Measurements from ENCODE around the gene CFL1.
A peak's percentile ranks its signal among the peaks of the same experiment; 100 is the strongest.

Gene CFL1

DNA sequence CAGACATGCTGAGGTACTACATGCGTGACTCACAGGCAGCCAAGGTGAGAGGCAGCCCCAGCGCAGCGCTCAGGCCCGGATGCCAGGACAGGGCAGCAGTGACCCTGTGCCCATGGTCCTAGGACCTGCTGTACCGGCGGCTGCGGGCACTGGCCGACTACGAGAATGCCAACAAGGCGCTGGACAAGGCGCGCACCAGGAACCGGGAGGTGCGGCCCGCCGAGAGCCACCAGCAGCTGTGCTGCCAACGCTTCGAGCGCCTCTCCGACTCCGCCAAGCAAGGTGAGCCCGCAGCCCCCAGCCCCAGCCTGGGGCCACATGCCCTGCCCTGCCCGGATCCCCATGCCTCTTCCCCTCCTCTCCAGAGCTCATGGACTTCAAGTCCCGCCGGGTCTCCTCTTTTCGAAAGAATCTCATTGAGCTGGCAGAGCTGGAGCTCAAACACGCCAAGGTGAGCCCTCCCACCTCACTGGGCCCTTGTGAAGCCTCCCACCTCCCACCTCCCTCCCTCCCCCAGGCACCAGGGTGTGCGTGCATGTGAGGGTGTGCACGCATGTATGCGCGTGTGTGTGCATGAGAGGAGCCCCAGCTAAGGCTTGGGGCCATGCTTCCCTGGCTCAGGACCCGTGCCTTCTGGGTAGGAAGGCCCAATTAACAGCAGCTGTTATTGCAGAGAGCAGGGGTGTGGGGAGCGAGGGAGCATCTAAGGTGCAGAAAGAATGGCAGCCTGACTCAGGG is 5.3 kb downstream of the CFL1 start:
- H3K4me3 ChIP-seq (ENCODE audit: low read depth, low read length), result no peak overlapping the region
- H3K27me3 ChIP-seq, result no peaks in the 10 kb centered on the region
- H3K36me3 ChIP-seq, result peaks cover 55% of the 10 kb centered on the region
- H3K4me1 ChIP-seq, result no peaks in the 10 kb centered on the region
- TF ChIP-seq, protein P1, sequence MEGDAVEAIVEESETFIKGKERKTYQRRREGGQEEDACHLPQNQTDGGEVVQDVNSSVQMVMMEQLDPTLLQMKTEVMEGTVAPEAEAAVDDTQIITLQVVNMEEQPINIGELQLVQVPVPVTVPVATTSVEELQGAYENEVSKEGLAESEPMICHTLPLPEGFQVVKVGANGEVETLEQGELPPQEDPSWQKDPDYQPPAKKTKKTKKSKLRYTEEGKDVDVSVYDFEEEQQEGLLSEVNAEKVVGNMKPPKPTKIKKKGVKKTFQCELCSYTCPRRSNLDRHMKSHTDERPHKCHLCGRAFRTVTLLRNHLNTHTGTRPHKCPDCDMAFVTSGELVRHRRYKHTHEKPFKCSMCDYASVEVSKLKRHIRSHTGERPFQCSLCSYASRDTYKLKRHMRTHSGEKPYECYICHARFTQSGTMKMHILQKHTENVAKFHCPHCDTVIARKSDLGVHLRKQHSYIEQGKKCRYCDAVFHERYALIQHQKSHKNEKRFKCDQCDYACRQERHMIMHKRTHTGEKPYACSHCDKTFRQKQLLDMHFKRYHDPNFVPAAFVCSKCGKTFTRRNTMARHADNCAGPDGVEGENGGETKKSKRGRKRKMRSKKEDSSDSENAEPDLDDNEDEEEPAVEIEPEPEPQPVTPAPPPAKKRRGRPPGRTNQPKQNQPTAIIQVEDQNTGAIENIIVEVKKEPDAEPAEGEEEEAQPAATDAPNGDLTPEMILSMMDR (IDR thresholded peaks at IDR 0.05; ENCODE audit: low read depth, low read length), result no peak
- H3K9me3 ChIP-seq, result no peaks in the 10 kb centered on the region
- DNase-seq, result no peak

DNA sequence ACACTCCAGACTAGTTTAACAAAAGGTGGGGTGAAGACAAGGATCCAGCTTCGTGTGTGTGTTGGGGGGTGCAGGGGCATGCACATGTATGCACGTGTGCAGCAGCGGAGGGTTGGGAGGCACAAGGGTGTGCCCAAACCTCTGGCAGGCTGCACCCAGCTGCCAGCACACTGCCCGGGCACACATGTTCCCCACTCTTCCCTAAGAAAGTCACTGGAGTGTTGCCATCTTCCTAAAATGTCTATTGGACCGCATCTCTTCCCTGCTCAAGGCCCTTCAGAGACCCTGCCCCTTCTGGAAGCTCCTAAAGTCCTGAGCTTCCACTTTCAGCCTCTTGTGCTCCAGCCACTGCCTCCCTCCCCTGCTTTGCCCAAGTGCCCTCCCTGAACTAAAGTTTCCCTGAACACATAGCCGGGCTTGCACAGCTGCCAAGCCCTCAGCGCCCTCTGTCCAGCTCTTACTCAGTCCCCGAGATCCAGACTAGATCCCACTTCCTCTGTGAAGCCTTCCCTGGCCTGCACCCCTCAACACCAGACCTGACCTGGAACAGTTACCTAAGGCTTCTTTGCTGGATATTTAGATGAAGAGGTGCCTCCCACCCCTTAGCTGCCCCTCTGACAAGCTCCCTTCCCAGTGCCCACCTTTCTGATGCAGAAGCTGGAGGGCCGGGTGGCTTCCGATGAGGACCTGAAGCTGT is 6.0 kb downstream of the CFL1 start:
- Histone ChIP-seq H3K27me3 (no peaks in the 10 kb centered on the region), H3K36me3 (peaks cover 50% of the 10 kb centered on the region), H3K4me3 (ENCODE audit: low read depth, low read length) (no peak overlapping the region), H3K4me1 (no peaks in the 10 kb centered on the region), H3K9me3 (no peaks in the 10 kb centered on the region)
- no peak for DNase-seq
- TF ChIP-seq, protein P1 (IDR thresholded peaks at IDR 0.05; ENCODE audit: low read depth, low read length), result no peak

DNA sequence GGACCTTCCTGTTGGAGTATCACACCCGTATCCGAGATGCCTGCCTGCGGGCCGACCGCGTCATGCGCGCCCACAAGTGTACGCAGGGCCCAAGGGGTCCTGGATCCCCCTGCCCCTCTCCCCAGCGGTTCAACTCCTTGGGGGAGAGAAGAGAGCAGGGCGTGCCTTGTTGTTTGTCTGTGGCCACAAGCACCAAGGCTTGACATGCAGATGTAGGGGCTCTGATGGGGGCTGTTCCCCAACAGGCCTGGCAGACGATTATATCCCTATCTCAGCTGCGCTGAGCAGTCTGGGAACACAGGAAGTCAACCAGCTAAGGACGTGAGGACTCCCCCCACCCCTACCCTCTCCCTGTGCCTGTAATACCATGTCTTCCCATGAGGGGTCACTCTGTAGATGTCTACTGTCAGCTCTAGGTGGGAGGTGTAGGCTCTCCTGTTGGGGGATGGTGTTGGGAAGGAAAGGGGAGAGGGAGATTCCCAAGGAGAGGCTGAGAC is 6.8 kb downstream of the CFL1 start:
- H3K36me3 ChIP-seq, result peaks cover 41% of the 10 kb centered on the region

DNA sequence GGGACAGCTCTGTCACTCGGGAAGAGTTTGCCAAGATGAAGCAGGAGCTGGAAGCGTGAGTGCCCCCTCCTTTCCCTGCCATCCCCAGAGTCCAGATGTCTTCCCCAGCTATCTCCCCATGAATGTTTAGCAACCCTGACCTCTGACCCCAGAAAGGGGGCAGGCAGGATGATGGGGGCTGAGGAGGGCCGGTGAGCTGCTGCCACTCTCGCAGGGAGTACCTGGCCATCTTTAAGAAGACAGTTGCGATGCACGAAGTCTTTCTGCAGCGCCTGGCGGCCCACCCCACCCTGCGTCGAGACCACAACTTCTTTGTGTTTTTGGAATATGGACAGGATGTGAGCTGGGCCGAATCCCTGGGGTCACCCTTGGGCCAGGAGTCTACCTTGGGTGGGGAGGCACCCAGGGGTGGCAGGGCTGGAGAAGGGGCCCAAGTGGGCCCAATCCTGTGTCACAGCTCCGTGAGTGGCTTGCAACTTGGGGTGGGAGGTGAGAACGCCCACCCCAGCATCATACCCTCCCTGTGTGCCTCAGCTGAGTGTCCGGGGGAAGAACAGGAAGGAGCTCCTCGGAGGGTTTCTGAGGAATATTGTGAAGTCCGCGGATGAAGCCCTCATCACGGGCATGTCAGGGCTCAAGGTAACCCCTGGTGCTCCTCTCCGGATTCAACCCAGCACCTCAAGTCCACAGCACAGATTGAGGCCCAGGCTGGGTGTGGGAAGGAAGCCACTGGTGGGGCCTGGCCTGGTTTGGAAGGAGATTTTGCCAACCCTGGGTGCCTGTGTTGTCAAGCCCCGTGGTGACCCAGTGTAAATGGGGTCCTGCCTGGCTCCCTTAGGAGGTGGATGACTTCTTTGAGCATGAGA is 7.5 kb downstream of the CFL1 start:
- TF ChIP-seq, protein P1 (IDR thresholded peaks at IDR 0.05; ENCODE audit: low read depth, low read length), result no peak
- H3K4me3 ChIP-seq (ENCODE audit: low read depth, low read length), result no peak overlapping the region
- H3K27me3 ChIP-seq, result no peaks in the 10 kb centered on the region
- H3K4me1 ChIP-seq, result no peaks in the 10 kb centered on the region
- H3K9me3 ChIP-seq, result no peaks in the 10 kb centered on the region
- H3K36me3 ChIP-seq, result peaks cover 34% of the 10 kb centered on the region
- DNase-seq, result no peak

More for the DNA sequence above, 6.8 kb downstream of the CFL1 start:
- Histone ChIP-seq H3K4me3 (ENCODE audit: low read depth, low read length) (no peak overlapping the region), H3K27me3 (no peaks in the 10 kb centered on the region), H3K9me3 (no peaks in the 10 kb centered on the region), H3K4me1 (no peaks in the 10 kb centered on the region)
- no peak for DNase-seq
- TF ChIP-seq, protein P1 (IDR thresholded peaks at IDR 0.05; ENCODE audit: low read depth, low read length), result peak; percentile 74

DNA sequence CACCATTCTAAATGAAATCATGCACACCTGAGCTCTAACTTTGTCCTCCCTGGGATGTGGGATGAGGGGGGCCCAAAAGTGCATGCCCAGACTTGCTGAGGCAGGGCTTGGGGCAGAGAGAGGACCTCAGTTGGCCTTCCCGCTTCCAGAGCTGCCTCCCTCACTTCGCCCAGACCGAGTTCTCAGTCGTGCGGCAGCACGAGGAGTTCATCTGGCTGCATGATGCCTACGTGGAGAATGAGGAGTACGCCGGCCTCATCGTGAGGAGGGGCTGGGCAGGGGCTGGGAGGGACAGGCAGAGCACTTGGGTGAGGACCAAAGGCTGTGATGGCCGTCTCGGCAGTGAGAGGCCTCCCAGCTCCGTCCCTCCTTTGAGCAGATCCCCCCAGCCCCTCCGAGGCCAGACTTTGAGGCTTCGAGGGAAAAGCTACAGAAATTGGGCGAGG is 8.2 kb downstream of the CFL1 start:
- TF ChIP-seq, protein P1 (IDR thresholded peaks at IDR 0.05; ENCODE audit: low read depth, low read length), result no peak
- DNase-seq, result no peak
- no peaks in the 10 kb centered on the region for H3K27me3 ChIP-seq
- H3K9me3 ChIP-seq, result no peaks in the 10 kb centered on the region
- H3K4me3 ChIP-seq (ENCODE audit: low read depth, low read length), result no peak overlapping the region
- H3K4me1 ChIP-seq, result no peaks in the 10 kb centered on the region
- peaks cover 30% of the 10 kb centered on the region for H3K36me3 ChIP-seq

Data from BE2C (cell line).